Ishikawa (cell line): Measurements from ENCODE around the gene IFIH1.

Source experiments
- CREB1 ChIP-seq: IDR thresholded peaks from 2 replicates; pipeline ENCODE4 v1.6.1; 2012; ENCODE audit warnings: low read depth
- EGR1 ChIP-seq: IDR thresholded peaks from 2 replicates; pipeline ENCODE4 v1.6.1; 2012
- EP300 ChIP-seq: IDR thresholded peaks from 2 replicates; pipeline ENCODE4 v1.6.1; 2012; ENCODE audit warnings: borderline replicate concordance
- NFIC ChIP-seq: IDR thresholded peaks from 2 replicates; pipeline ENCODE4 v1.6.1; 2012
- TAF1 ChIP-seq: IDR thresholded peaks from 2 replicates; pipeline ENCODE4 v1.6.1; 2012; ENCODE audit warnings: low read depth, mild to moderate bottlenecking
- TCF12 ChIP-seq: IDR thresholded peaks from 2 replicates; pipeline ENCODE4 v1.6.1; 2012; ENCODE audit warnings: low read depth
- ZBTB7A ChIP-seq: IDR thresholded peaks from 2 replicates; pipeline ENCODE4 v1.6.1; 2012; ENCODE audit warnings: low read depth

DNA sequence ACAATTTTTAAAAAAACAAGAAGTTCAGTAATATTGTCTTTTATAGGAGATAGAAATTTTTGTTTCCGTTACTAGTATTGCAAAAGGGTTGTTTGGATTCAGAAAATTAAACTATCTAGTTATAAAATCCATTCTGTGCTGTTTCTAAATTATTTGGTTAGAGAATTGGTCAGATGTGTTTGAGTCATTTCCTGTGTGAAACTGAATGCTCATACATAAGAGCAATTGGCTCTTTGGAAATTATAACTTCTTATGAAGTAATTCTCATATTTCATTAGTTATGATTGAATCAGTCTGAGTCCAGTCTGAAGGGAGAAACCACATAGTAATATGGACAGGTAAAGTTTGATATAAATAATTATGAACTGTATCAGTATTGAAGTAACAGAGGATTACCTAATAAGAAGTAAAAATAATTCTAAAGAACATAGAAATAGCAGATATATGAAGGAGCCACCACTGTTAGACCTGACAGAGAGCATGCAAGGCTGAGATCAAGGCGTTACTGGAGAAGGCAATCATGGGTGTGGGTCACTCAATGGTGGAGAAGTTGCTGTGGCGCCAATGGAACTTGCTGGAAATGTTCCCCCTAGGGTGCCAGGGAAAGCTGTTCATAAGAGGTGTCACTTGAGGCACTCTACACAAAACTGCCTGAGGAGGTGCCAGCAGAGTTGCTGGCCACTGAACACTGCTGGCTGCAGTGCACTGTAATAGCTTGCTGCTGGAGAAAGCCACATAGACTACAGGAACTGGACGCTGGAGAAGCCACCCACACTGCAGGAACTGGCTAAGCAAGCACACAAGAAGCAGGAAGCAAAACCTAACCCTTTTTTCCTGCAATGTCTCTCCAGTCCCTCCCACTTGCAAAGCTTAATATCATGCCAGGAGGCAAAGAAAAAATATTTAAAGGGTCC is 57.2 kb downstream of the IFIH1 start:
- TF ChIP-seq TCF12 (no peak), NFIC (no peak), TAF1 (no peak), EP300 (no peak), EGR1 (no peak), ZBTB7A (no peak), CREB1 (no peak)
